22Rv1 (cell line): ENCODE measurements around the gene OLFML2B.

Experiments
- H3K27ac ChIP-seq: fragments of 450-650 bp; 2 replicates; pipeline ENCODE4 v1.5.1; 2017
- ZFX ChIP-seq: fragments of 450-650 bp; IDR thresholded peaks from 2 replicates; pipeline ENCODE4 v1.6.1; 2017; ENCODE audit warnings: antibody characterized with exemption, borderline replicate concordance
- TF ChIP-seq, protein P1 (sequence below): fragments of 450-650 bp; IDR thresholded peaks from 2 replicates; pipeline ENCODE4 v1.5.1; 2017; ENCODE audit warnings: mild to moderate bottlenecking

Gene OLFML2B

DNA sequence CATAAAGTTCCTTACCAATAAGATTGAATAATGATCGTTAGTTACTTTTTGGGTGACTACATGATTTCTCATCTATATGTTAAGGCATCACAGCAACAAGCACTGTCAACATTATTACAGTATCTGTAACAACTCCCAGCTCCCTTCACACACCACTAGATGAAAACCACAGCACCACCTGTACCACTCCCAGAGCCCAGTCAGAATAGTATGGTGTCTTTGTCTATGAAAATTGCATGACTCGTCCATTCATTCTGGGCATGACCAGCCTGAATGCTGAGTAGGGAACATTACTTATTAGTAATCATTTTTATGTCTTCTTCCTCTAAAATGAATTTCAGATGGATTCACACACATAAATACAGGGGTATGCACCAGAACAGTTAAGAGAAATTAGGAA, 7.0 kb downstream of the OLFML2B start:
- no peak overlapping the region for H3K27ac ChIP-seq
- TF ChIP-seq ZFX = no peak
- TF ChIP-seq, protein P1, sequence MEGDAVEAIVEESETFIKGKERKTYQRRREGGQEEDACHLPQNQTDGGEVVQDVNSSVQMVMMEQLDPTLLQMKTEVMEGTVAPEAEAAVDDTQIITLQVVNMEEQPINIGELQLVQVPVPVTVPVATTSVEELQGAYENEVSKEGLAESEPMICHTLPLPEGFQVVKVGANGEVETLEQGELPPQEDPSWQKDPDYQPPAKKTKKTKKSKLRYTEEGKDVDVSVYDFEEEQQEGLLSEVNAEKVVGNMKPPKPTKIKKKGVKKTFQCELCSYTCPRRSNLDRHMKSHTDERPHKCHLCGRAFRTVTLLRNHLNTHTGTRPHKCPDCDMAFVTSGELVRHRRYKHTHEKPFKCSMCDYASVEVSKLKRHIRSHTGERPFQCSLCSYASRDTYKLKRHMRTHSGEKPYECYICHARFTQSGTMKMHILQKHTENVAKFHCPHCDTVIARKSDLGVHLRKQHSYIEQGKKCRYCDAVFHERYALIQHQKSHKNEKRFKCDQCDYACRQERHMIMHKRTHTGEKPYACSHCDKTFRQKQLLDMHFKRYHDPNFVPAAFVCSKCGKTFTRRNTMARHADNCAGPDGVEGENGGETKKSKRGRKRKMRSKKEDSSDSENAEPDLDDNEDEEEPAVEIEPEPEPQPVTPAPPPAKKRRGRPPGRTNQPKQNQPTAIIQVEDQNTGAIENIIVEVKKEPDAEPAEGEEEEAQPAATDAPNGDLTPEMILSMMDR = no peak

DNA sequence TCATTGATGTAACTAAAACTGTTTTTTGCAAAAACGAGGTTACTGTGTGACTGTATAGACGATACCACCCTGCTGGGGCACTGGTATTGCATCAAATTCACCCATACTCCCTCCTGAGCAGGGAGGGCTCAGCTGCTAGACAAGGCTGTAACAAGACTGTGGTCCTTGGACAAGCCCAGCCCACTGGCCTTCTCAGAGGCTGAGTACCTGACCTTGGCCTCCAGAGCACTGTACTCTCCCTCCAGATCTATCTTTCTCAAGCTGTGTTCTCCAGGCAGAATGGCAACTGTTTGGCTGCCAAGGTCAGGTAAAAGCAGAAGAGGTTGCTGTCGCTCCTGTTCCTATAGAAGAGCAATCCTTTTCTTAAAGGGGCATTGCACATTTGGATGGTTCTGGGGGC, 8.5 kb downstream of the OLFML2B start:
- TF ChIP-seq, protein P1 = no peak
- no peak overlapping the region for H3K27ac ChIP-seq

DNA sequence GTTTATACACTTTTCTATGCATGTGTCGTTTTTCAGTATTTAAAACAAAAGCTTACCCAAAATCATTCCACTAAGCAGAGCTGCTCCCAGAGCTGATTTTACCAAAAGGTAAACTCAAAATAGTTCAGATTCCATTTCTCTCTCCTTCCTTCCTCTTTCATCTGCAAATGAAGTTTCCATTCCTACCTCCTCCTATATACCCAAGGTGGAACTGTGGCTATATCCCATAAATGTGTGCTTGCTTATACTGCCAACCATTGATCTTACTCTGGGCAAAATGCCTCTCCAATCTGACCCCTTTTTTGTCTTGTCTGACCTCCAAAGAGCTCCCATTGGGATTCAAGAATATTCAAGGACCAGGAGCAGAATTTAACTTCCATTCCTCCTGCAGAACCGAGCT, 9.5 kb downstream of the OLFML2B start:
- H3K27ac ChIP-seq = no peak overlapping the region
- TF ChIP-seq ZFX = no peak
- TF ChIP-seq, protein P1 = no peak

DNA sequence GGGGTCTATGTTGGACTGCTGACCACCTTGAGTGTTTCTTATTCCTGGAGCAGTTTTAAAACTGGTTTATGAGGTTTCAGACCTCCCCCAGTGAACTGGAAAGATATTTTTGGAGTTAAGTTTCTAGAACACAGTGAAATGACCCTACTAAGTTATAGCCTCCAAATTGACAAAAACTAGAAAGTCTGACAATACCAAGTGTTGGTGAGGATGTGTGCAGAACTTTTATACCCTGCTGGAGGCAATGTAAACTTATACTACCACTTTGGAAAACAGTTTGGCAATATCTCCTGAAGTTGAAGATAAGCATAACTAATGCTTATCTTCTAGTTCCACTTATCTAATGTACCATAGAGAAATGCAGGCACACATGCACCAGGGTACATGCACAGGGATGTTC, 10.4 kb downstream of the OLFML2B start:
- no peak overlapping the region for H3K27ac ChIP-seq
- no peak for TF ChIP-seq ZFX
- TF ChIP-seq, protein P1 = no peak

DNA sequence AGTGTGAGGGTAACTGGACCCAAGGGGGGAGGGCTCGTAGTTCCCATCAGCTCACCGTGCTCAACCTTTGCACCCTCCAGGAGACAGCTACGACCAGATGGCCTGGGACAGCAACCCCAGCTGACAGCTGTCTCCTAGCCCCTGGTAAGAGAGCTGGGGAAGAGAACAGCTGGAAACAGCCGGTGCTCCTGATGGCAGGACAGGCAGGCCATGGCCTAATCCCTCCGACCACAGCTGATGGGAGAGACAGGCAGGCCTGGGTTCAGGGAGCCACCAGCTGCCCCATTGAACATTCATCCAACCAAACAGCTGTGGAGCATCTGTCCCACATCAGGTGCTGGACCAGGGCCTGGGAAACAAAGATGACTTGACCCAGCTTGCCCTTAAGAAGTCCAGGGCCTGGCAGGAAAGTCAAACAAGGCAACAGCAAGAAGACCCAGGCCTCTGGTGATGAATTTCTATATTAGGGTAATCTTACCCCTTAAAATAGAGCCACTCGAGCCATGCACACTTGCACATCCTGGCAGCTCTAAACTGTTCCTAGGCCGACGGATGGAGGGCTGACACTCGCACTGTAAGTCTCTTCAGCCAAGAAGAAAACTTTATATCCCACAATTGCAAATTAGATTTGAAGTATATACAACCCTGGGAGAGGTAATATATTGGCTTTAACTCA, 12.2 kb downstream of the OLFML2B start:
- no peak for TF ChIP-seq ZFX
- TF ChIP-seq, protein P1 = no peak
- H3K27ac ChIP-seq = no peak overlapping the region

DNA sequence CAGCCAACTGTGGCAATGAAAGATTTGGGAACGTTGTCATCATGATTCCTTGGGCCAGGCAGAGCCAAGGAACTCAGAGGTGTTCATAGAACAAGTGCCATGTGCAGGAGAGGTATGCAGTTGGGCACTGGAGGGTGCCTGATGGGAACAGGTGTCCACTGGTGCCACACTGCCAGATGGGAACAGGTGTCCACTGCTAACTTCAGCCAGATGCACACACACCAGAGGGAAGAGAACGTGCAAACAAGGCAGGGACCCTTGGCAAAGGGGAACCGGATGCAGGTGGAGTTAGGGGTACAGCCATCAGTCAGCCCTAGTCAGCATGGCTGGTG, 13.5 kb downstream of the OLFML2B start:
- no peak overlapping the region for H3K27ac ChIP-seq
- no peak for TF ChIP-seq ZFX
- TF ChIP-seq, protein P1 = no peak

DNA sequence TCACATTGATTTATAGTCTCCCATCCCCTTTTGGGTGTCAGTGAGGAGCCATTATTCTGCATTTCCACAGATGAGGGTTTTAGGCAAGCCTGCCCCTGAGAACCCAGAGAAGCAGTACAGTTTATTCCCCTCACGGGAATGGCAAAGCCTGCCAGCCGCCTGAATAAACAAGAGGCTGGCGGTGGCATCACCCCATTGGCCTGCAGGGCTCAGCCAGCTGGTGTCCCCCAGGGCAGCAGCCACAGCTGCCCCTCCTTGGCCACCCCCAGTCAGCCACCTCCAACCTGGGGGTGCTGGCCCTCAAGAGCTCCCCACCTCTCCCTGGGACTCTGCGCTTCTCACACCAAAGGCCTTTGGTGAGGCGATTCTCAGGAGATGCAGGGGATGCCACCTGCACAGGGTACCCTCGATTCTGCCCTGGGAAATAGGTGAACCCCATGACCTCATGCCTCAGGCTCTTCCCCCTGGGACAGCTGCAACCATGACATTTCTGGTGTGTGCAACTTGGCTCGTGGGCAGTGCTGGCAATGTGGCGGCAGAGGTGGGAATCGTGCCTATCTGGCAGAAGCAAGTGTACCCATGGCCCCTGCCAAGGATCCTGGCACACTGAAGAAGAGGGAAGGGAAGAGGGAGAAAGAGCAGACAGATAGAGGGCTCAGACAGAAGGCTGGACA, 14.0 kb downstream of the OLFML2B start:
- H3K27ac ChIP-seq = no peak overlapping the region
- TF ChIP-seq ZFX = no peak
- TF ChIP-seq, protein P1 = no peak
